ENCODE results near the gene C10orf143.

GRCh38 chr10:130017631-130018022 lies 93.0 kb downstream of the C10orf143 start:
- TF ChIP-seq GATA3 (IDR thresholded peaks at IDR 0.05; ENCODE audit: low read depth, low read length) (no peak), GATA2 (IDR thresholded peaks at IDR 0.05; ENCODE audit: low read depth, low read length) (no peak)
